GM12878 (cell line): ENCODE data around the gene ZBTB38. TPM values are rescaled to one million over a fixed set of nuclear protein-coding genes. Genes with fewer than 3 reads are reported as not detected.
A peak's percentile ranks its signal among the peaks of the same experiment; 100 is the strongest.

Experiments
- ATAC-seq: fragments of 200-7000 bp; cut with Tn5 transposase; 3 replicates; pipeline ENCODE4 v1.9.1; 2020; ENCODE audit warnings: mild to moderate bottlenecking, moderate library complexity
- BruUV-seq: library from RNA; stranded (reverse); fragments of 400-500 nt; replicated peaks from 2 replicates; lab custom pipeline; 2021; lab: Mats Ljungman, UMichigan
- CTCF ChIA-PET: fragments of 300-600 bp; sonication (Branson Sonifier 250); formaldehyde crosslinking; extraction: SDS; loops from one replicate; lab custom pipeline; 2021; ENCODE audit warnings: inconsistent platforms; lab: Yijun Ruan, JAX
- POLR2A ChIA-PET: fragments of 350-600 bp; formaldehyde crosslinking; extraction: SDS; loops from one replicate; lab custom pipeline; 2021; ENCODE audit warnings: inconsistent platforms; lab: Charles Lee
- RAD21 ChIA-PET: fragments of 300-600 bp; sonication (Branson Sonifier 250); formaldehyde crosslinking; loops from one replicate; lab custom pipeline; 2023; ENCODE audit warnings: antibody characterized with exemption; ENCODE audit not compliant: unreplicated experiment; lab: Charles Lee
- SMC1A ChIA-PET: fragments of 300-600 bp; sonication (Branson Sonifier 250); formaldehyde crosslinking; loops from one replicate; lab custom pipeline; 2023; ENCODE audit not compliant: unreplicated experiment, uncharacterized antibody; lab: Charles Lee
- DNase-seq: peaks from one replicate; pipeline ENCODE4 v3.0.0-alpha.2; 2011; ENCODE audit warnings: low read depth, low spot score
- FAIRE-seq: peaks from 3 replicates; lab custom pipeline; 2011; peaks lifted over from hg19 to GRCh38; lab: Jason Lieb, UNC
- H2AFZ ChIP-seq: 2 replicates; pipeline ENCODE4 v1.6.0; 2011; ENCODE audit warnings: low read depth, low read length, control low read depth; ENCODE audit not compliant: control insufficient read depth
- H3K27ac ChIP-seq: 2 replicates; pipeline ENCODE4 v1.5.1; 2011; ENCODE audit warnings: control low read depth; ENCODE audit not compliant: control insufficient read depth, insufficient read depth
- H3K27me3 ChIP-seq, 2 experiments: replicated peaks in 1 of 2; 2 replicates each; pipeline versions ENCODE4 v1.6.0 to v1.6.1; 2011; ENCODE audit warnings: low read length in 1 of 2; ENCODE audit not compliant: control insufficient read depth in 2 of 2, insufficient read depth in 2 of 2
- H3K36me3 ChIP-seq, 2 experiments: 2 replicates each; pipeline ENCODE4 v1.5.1; 2011; ENCODE audit warnings: low read length in 1 of 2; ENCODE audit not compliant: control insufficient read depth in 2 of 2, insufficient read depth in 2 of 2
- H3K4me1 ChIP-seq: 2 replicates; pipeline ENCODE4 v1.6.1; 2011; ENCODE audit warnings: mild to moderate bottlenecking, low read length, moderate library complexity, mixed read lengths; ENCODE audit not compliant: control insufficient read depth, insufficient read depth
- H3K4me2 ChIP-seq: 2 replicates; pipeline ENCODE4 v1.6.0; 2011; ENCODE audit warnings: control low read depth; ENCODE audit not compliant: control insufficient read depth, insufficient read depth
- H3K4me3 ChIP-seq: fragments of 200-600 bp; sonication (generic); 2 replicates; pipeline ENCODE4 v1.5.1; 2016
- H3K79me2 ChIP-seq: 2 replicates; pipeline ENCODE4 v1.6.0; 2011; ENCODE audit warnings: low read length; ENCODE audit not compliant: control insufficient read depth, insufficient read depth
- H3K9ac ChIP-seq: 2 replicates; pipeline ENCODE4 v1.8.0; 2011; ENCODE audit warnings: low read length, control low read depth, mixed read lengths; ENCODE audit not compliant: control insufficient read depth, insufficient read depth
- H3K9me3 ChIP-seq: replicated peaks from 3 replicates; pipeline ENCODE4 v1.5.1; 2011; ENCODE audit warnings: mild to moderate bottlenecking, low read length; ENCODE audit not compliant: control insufficient read depth, insufficient read depth
- H4K20me1 ChIP-seq: 2 replicates; pipeline ENCODE4 v1.6.0; 2011; ENCODE audit not compliant: control insufficient read depth, insufficient read depth
- CREB1 ChIP-seq: IDR thresholded peaks from 2 replicates; pipeline ENCODE4 v1.6.1; 2012; ENCODE audit warnings: low read depth, mild to moderate bottlenecking, inconsistent platforms
- ESRRA ChIP-seq: IDR thresholded peaks from 2 replicates; pipeline ENCODE4 v1.6.1; 2012; ENCODE audit warnings: mild to moderate bottlenecking, low read length, improper control_type of control experiment
- MEF2B ChIP-seq: fragments of 450-650 bp; IDR thresholded peaks from 2 replicates; pipeline ENCODE4 v1.6.1; 2018; ENCODE audit warnings: mild to moderate bottlenecking, moderate library complexity; ENCODE audit not compliant: partially characterized antibody, poor library complexity, severe bottlenecking
- POLR2AphosphoS5 ChIP-seq: IDR thresholded peaks from 2 replicates; pipeline ENCODE4 v1.6.1; 2011; ENCODE audit warnings: mild to moderate bottlenecking, low read length, inconsistent platforms
- POU2F2 ChIP-seq: IDR thresholded peaks from 3 replicates; pipeline ENCODE4 v1.6.1; 2011; ENCODE audit warnings: low read depth, mild to moderate bottlenecking, low read length, borderline replicate concordance
- RELA ChIP-seq: fragments of 450-650 bp; IDR thresholded peaks from 2 replicates; pipeline ENCODE4 v1.8.0; 2014; ENCODE audit warnings: borderline replicate concordance; ENCODE audit not compliant: partially characterized antibody
- REST ChIP-seq: IDR thresholded peaks from 2 replicates; pipeline ENCODE4 v1.6.1; 2012; ENCODE audit warnings: mild to moderate bottlenecking, low read depth, low read length
- SMAD1 ChIP-seq: fragments of 450-650 bp; IDR thresholded peaks from 2 replicates; pipeline ENCODE4 v1.6.1; 2018; ENCODE audit warnings: mild to moderate bottlenecking, low read depth; ENCODE audit not compliant: partially characterized antibody
- SMARCA5 ChIP-seq: fragments of 450-650 bp; IDR thresholded peaks from 2 replicates; pipeline ENCODE4 v1.6.1; 2017; ENCODE audit warnings: mild to moderate bottlenecking
- SREBF2 ChIP-seq: IDR thresholded peaks from 2 replicates; pipeline ENCODE4 v1.6.1; 2012; ENCODE audit warnings: mild to moderate bottlenecking, low read length
- TARDBP ChIP-seq: IDR thresholded peaks from 2 replicates; pipeline ENCODE4 v1.6.1; 2016; ENCODE audit warnings: borderline replicate concordance
- TBL1XR1 ChIP-seq: IDR thresholded peaks from 2 replicates; pipeline ENCODE4 v1.6.1; 2012; ENCODE audit warnings: low read depth, low read length, improper control_type of control experiment
- TCF3 ChIP-seq: IDR thresholded peaks from 2 replicates; pipeline ENCODE4 v1.6.1; 2012; ENCODE audit warnings: low read depth, mild to moderate bottlenecking, low read length, borderline replicate concordance; ENCODE audit not compliant: insufficient read depth
- ZNF274 ChIP-seq: IDR thresholded peaks from one replicate; pipeline ENCODE4 v1.8.0; 2011; ENCODE audit not compliant: insufficient read length, insufficient read depth
- WGBS: methylation state at CpG from one replicate; pipeline ENCODE4 v1.1.6; 2016; ENCODE audit warnings: low lambda C conversion rate; ENCODE audit not compliant: insufficient replicate concordance, insufficient coverage; ENCODE audit errors: missing lambda C conversion rate; 5-methylcytosine and 5-hydroxymethylcytosine counted together
- in situ Hi-C: fragments of 300-500 bp; cut with MboI; formaldehyde crosslinking; loops from 9 replicates; pipeline ENCODE4 v1.14.3; 2018; ENCODE audit warnings: mixed read lengths
- intact Hi-C: fragments of 100-400 bp; cut with micrococcal nuclease; formaldehyde crosslinking; loops from one replicate; pipeline ENCODE4 v1.14.2; 2022; ENCODE audit not compliant: unreplicated experiment
- polyA plus RNA-seq, 11 experiments: library from polyadenylated mRNA; depleted of rRNA in 4 of 11; unstranded in 6 of 11; stranded (reverse) in 5 of 11; fragments of >200 nt; fragmentation: Nextera tagmentation in 4 of 11; fragmentation: Illumina TruSeq in 1 of 11; extraction: Ambion mirVana in 4 of 11; extraction: Trizol in 1 of 11; gene quantifications; 1 replicate in 1 of 11; 2 replicates in 10 of 11; pipeline versions ENCODE4 v1.2.1 to v1.2.3, GENCODE V29; 2011 to 2016; ENCODE audit warnings: inconsistent platforms in 2 of 11, missing spikeins in 2 of 11, low read depth in 1 of 11
- total RNA-seq, 4 experiments: library from RNA; depleted of rRNA in 3 of 4; stranded (reverse); fragments of >200 nt in 3 of 4; fragmentation: Illumina TruSeq in 1 of 4; extraction: Trizol in 1 of 4; gene quantifications; 2 replicates each; pipeline versions ENCODE4 v1.2.1 to v1.2.3, GENCODE V29; 2013 to 2021
- TF ChIP-seq, protein P1 (sequence below): fragments of 450-650 bp; IDR thresholded peaks from 2 replicates; pipeline ENCODE4 v1.6.1; 2017; ENCODE audit warnings: low read depth, mild to moderate bottlenecking, moderate library complexity
- TF ChIP-seq, protein P2 (sequence below): fragments of 450-650 bp; IDR thresholded peaks from 2 replicates; pipeline ENCODE4 v1.6.1; 2014; ENCODE audit warnings: mild to moderate bottlenecking

The ZBTB38 gene
- total and polyA plus RNA-seq, 10 of the 15 experiments (the other 5 are each of a cell fraction or from before 2014, with no cell fraction given): 34.2 to 115 (median 88.6) TPM

GRCh38 chr3:141337523-141337854 lies 30.8 kb upstream of the ZBTB38 start:
- SMC1A ChIA-PET: interaction anchor here (0.6 to 8.4 kb wide), 29 partner anchors 9 to 116 kb away, joined by 3 to 112 read pairs (median 8); partner anchors contain the start of gene ZBTB38
- in situ Hi-C loops: no loop called here
- peak; percentile 8 for ATAC-seq
- BruUV-seq: no TSS peak
- RAD21 ChIA-PET: interaction anchor here (0.6 to 5.9 kb wide), 19 partner anchors 8 to 691 kb away, joined by 3 to 53 read pairs (median 11); no protein-coding TSS in a partner anchor
- peak overlapping the region; percentile 33; the same call in 1 of the 2 replicates for H3K4me3 ChIP-seq
- DNase-seq: no peak
- no peaks in the 10 kb centered on the region for H4K20me1 ChIP-seq
- POLR2A ChIA-PET: interaction anchor here (0.5 to 2.8 kb wide), 17 partner anchors 8 to 403 kb away, joined by 3 to 20 read pairs (median 5); no protein-coding TSS in a partner anchor
- no peaks in the 10 kb centered on the region for H3K79me2 ChIP-seq
- peak overlapping the region; percentile 95 for H3K27ac ChIP-seq
- intact Hi-C loops: loop anchor here (1.0 to 5.0 kb wide), 3 partner anchors 26 to 65 kb away; no protein-coding TSS in a partner anchor
- WGBS: 69% methylated on average over 1 of the region's 1 CpG
- peak overlapping the region; percentile 84 for H3K4me2 ChIP-seq
- peaks cover 5% of the 10 kb centered on the region for H3K9me3 ChIP-seq
- CTCF ChIA-PET: interaction anchor here (0.8 to 8.0 kb wide), 16 partner anchors 9 to 117 kb away, joined by 3 to 83 read pairs (median 6); no protein-coding TSS in a partner anchor
- H3K9ac ChIP-seq: peak overlapping the region; percentile 73
- no peak for FAIRE-seq
- peak overlapping the region; percentile 76 for H2AFZ ChIP-seq
- peaks cover 39% of the 10 kb centered on the region for H3K4me1 ChIP-seq
- H3K36me3 ChIP-seq: no peaks in the 10 kb centered on the region
- H3K27me3 ChIP-seq: no peaks in the 10 kb centered on the region
- TF ChIP-seq, protein P1, sequence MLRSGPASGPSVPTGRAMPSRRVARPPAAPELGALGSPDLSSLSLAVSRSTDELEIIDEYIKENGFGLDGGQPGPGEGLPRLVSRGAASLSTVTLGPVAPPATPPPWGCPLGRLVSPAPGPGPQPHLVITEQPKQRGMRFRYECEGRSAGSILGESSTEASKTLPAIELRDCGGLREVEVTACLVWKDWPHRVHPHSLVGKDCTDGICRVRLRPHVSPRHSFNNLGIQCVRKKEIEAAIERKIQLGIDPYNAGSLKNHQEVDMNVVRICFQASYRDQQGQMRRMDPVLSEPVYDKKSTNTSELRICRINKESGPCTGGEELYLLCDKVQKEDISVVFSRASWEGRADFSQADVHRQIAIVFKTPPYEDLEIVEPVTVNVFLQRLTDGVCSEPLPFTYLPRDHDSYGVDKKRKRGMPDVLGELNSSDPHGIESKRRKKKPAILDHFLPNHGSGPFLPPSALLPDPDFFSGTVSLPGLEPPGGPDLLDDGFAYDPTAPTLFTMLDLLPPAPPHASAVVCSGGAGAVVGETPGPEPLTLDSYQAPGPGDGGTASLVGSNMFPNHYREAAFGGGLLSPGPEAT: no peak
- TF ChIP-seq, protein P2, sequence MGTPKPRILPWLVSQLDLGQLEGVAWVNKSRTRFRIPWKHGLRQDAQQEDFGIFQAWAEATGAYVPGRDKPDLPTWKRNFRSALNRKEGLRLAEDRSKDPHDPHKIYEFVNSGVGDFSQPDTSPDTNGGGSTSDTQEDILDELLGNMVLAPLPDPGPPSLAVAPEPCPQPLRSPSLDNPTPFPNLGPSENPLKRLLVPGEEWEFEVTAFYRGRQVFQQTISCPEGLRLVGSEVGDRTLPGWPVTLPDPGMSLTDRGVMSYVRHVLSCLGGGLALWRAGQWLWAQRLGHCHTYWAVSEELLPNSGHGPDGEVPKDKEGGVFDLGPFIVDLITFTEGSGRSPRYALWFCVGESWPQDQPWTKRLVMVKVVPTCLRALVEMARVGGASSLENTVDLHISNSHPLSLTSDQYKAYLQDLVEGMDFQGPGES: no peak
- TF ChIP-seq REST (no peak), SMARCA5 (peak; percentile 43; the same call in 1 of the 2 replicates), CREB1 (0 out of 2 replicates have a peak, but pooled peaks have one; percentile 3), SREBF2 (no peak), RELA (no peak), TBL1XR1 (no peak), TARDBP (no peak), POLR2AphosphoS5 (0 out of 2 replicates have a peak, but pooled peaks have one; percentile 60), ESRRA (no peak), TCF3 (no peak), POU2F2 (no peak), MEF2B (no peak), SMAD1 (peak; percentile 41), ZNF274 (no peak)
